Mucosa of descending colon (tissue), 3 donors: Measurements from ENCODE around the gene FALEC. TPM values are rescaled to one million over a fixed set of nuclear protein-coding genes. Genes with fewer than 3 reads are reported as not detected.

ENCODE experiments used
- ATAC-seq: fragments of 200-7000 bp; cut with Tn5 transposase; one replicate; pipeline ENCODE4 v1.9.1; 2020; ENCODE audit warnings: mild to moderate bottlenecking, moderate library complexity
- DNase-seq, 3 donors: peaks; one replicate each; pipeline ENCODE4 v3.0.0-alpha.2; 2020
- H3K36me3 ChIP-seq: fragments of 200-600 bp; one replicate; pipeline ENCODE4 v1.8.0; 2021; ENCODE audit warnings: low read depth, mild to moderate bottlenecking
- H3K4me1 ChIP-seq: fragments of 200-600 bp; one replicate; pipeline ENCODE4 v1.8.0; 2021; ENCODE audit warnings: low read depth, mild to moderate bottlenecking
- H3K4me3 ChIP-seq: fragments of 200-600 bp; one replicate; pipeline ENCODE4 v1.8.0; 2021; ENCODE audit warnings: mild to moderate bottlenecking
- H3K9me3 ChIP-seq: fragments of 200-600 bp; one replicate; pipeline ENCODE4 v1.8.0; 2021; ENCODE audit warnings: mild to moderate bottlenecking
- CTCF ChIP-seq: fragments of 200-600 bp; IDR thresholded peaks from one replicate; pipeline ENCODE4 v1.8.0; 2022; ENCODE audit warnings: antibody characterized with exemption, mild to moderate bottlenecking
- intact Hi-C, 2 donors: fragments of 100-400 bp; cut with DNase I in 1 of 2; cut with micrococcal nuclease in 1 of 2; formaldehyde crosslinking; loops; one replicate each; pipeline versions ENCODE4 v1.11.0 to v1.11.1; 2022; cut with DNase I, micrococcal nuclease
- total RNA-seq, 3 donors: library from RNA; stranded (reverse); fragmentation: NEBNext Ultra II Directional in 2 of 3; extraction: Animal tissue kit (Norgen Biotek cat#: 25700) in 2 of 3; gene quantifications; one replicate each; pipeline versions ENCODE4 v1.2.1 to v1.2.4, GENCODE V29; 2021 to 2023
- donor health status: DM: no; HTN: no; CAD: no; lungs with moderate emphysema.
- donor health status: DM: no; HTN: no; CAD: no.
- donor health status: DM: no; HTN: yes; CAD: no.

FALEC gene
- total RNA-seq, 3 donors from 2014 or later = not detected

DNA sequence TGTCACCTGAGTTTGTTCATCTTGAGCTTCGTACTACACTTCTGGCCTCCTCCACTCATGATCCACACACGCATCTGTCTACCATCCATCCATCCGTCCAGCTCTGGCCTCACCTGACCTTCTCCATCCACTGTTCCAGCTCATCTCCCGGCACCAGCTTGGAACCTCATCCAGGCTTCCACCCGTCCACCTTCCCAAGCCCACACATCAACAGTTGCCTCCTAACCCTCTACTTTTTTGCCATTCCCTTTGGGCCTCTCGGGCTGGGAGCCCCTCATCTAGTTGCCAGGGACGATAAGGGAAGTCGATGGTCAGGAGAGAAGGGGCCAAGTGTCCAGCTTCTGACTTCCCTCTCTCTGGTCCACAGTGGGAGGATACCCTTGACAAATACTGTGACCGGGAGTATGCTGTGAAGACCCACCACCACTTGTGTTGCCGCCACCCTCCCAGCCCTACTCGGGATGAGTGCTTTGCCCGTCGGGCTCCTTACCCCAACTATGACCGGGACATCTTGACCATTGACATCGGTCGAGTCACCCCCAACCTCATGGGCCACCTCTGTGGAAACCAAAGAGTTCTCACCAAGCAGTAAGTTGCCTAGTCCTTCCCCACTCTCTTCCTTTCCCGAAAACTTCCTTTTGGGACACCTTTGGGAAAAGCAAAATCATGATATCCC is 3.4 kb upstream of the FALEC start:
- no peak for TF ChIP-seq CTCF
- Histone ChIP-seq H3K4me3 (no peak overlapping the region), H3K36me3 (no peaks in the 10 kb centered on the region), H3K9me3 (no peaks in the 10 kb centered on the region), H3K4me1 (peaks cover 13% of the 10 kb centered on the region)
- intact Hi-C loops = no loop called here
- ATAC-seq (no peak), DNase-seq (no peak)

DNA sequence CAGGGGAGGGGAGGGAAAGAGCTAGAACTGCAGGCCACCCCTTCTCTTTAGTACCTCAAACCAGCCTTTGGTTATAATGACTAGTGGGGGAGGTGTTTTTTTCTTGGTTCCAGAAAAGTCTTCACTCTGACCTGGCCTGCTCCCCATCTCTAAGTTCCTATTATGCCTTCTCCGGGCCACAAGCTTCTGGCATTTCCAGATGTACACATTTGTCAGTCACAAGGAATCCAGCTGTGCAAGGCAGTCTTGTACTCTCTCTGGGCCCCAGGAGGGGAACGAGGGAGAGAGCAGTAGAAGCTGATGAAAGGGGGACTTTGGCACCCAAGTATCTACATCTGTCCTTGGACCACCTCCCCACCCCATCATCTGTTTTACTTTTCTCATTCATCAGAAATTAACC is 2.7 kb upstream of the FALEC start:
- no peak for TF ChIP-seq CTCF
- Histone ChIP-seq H3K4me3 (no peak overlapping the region), H3K4me1 (peaks cover 16% of the 10 kb centered on the region), H3K36me3 (no peaks in the 10 kb centered on the region), H3K9me3 (no peaks in the 10 kb centered on the region)
- no peak for ATAC-seq
- intact Hi-C loops = no loop called here
- no peak for DNase-seq

GRCh38 chr1:150513351-150513791 is 2.2 kb upstream of the FALEC start:
- no peak for DNase-seq

DNA sequence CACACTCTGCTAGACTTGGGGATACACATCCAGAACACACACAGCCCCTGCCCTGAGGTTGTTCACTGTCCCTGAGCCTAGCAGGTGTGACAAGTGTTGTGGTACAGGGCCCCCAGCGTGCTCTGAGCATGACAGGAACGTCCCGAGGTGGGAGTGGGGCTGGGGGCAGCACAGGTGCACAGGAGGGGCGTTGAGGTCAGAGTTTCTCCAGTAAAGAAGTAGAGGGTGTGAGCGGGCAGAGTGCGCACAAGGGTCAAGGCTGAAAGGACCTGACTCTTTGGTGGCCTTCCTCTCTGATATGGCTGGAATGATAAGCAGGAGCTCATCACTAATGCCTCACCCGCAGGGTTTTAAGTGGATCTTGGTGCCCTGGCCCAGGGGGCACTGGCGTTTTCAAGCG is 1.3 kb upstream of the FALEC start:
- no peaks in the 10 kb centered on the region for H3K9me3 ChIP-seq
- H3K36me3 ChIP-seq = no peaks in the 10 kb centered on the region
- H3K4me1 ChIP-seq = peaks cover 16% of the 10 kb centered on the region
- no peak for DNase-seq
- intact Hi-C loops = no loop called here
- no peak overlapping the region for H3K4me3 ChIP-seq
- ATAC-seq = no peak
- no peak for TF ChIP-seq CTCF

More at GRCh38 chr1:150513351-150513791, 2.2 kb upstream of the FALEC start:
- Histone ChIP-seq H3K9me3 (no peaks in the 10 kb centered on the region), H3K36me3 (no peaks in the 10 kb centered on the region), H3K4me1 (peaks cover 16% of the 10 kb centered on the region), H3K4me3 (no peak overlapping the region)
- no peak for TF ChIP-seq CTCF
- intact Hi-C loops = no loop called here
- ATAC-seq = no peak

- Histone ChIP-seq H3K4me3 (peak overlapping the region; percentile 12), H3K4me1 (peaks cover 16% of the 10 kb centered on the region), H3K9me3 (no peaks in the 10 kb centered on the region), H3K36me3 (no peaks in the 10 kb centered on the region)
- no peak for ATAC-seq
- DNase-seq = no peak
- TF ChIP-seq CTCF = no peak
- intact Hi-C loops = no loop called here
Observed at GRCh38 chr1:150514913-150515327, 632 bp upstream of the FALEC start.
